ENCODE results near the gene GCNT1. TPM values are rescaled to one million over a fixed set of nuclear protein-coding genes. Genes with fewer than 3 reads are reported as not detected.

GCNT1 gene
- total RNA-seq, 1 experiment from 2014 or later, result 0.28 TPM

GRCh38 chr9:76454311-76454710 lies 4.7 kb upstream of the GCNT1 start:
- Histone ChIP-seq H3K4me3 (ENCODE audit: low read depth in 2 of 2, low read length in 2 of 2) (no peak overlapping the region), H3K36me3 (ENCODE audit: control insufficient read depth, insufficient read depth, low read length) (no peaks in the 10 kb centered on the region; the same call in 1 of the 2 replicates), H3K27ac (ENCODE audit: low read length) (no peak overlapping the region), H3K4me1 (ENCODE audit: control insufficient read depth, insufficient read depth, low read length) (no peaks in the 10 kb centered on the region), H3K27me3 (ENCODE audit: control insufficient read depth, insufficient read depth, low read length) (no peaks in the 10 kb centered on the region; the same call in 1 of the 2 replicates), H3K9me3 (ENCODE audit: control insufficient read depth, insufficient read depth, low read depth, low read length) (no peaks in the 10 kb centered on the region)
- BruUV-seq (replicated peaks), result no TSS peak
- TF ChIP-seq POLR2AphosphoS5 (IDR thresholded peaks at IDR 0.05; ENCODE audit: low read depth, low read length) (no peak), TCF7L2 (IDR thresholded peaks at IDR 0.05; ENCODE audit: low read depth, low read length) (no peak), SIN3A (IDR thresholded peaks at IDR 0.05; ENCODE audit: borderline replicate concordance, insufficient read depth, low read depth, low read length) (no peak)
- TF ChIP-seq, protein P1, sequence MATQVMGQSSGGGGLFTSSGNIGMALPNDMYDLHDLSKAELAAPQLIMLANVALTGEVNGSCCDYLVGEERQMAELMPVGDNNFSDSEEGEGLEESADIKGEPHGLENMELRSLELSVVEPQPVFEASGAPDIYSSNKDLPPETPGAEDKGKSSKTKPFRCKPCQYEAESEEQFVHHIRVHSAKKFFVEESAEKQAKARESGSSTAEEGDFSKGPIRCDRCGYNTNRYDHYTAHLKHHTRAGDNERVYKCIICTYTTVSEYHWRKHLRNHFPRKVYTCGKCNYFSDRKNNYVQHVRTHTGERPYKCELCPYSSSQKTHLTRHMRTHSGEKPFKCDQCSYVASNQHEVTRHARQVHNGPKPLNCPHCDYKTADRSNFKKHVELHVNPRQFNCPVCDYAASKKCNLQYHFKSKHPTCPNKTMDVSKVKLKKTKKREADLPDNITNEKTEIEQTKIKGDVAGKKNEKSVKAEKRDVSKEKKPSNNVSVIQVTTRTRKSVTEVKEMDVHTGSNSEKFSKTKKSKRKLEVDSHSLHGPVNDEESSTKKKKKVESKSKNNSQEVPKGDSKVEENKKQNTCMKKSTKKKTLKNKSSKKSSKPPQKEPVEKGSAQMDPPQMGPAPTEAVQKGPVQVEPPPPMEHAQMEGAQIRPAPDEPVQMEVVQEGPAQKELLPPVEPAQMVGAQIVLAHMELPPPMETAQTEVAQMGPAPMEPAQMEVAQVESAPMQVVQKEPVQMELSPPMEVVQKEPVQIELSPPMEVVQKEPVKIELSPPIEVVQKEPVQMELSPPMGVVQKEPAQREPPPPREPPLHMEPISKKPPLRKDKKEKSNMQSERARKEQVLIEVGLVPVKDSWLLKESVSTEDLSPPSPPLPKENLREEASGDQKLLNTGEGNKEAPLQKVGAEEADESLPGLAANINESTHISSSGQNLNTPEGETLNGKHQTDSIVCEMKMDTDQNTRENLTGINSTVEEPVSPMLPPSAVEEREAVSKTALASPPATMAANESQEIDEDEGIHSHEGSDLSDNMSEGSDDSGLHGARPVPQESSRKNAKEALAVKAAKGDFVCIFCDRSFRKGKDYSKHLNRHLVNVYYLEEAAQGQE (IDR thresholded peaks at IDR 0.05; ENCODE audit: insufficient read depth in 1 of 2, low read depth in 2 of 2, low read length in 1 of 2), result no peak
- TF ChIP-seq, protein P2, sequence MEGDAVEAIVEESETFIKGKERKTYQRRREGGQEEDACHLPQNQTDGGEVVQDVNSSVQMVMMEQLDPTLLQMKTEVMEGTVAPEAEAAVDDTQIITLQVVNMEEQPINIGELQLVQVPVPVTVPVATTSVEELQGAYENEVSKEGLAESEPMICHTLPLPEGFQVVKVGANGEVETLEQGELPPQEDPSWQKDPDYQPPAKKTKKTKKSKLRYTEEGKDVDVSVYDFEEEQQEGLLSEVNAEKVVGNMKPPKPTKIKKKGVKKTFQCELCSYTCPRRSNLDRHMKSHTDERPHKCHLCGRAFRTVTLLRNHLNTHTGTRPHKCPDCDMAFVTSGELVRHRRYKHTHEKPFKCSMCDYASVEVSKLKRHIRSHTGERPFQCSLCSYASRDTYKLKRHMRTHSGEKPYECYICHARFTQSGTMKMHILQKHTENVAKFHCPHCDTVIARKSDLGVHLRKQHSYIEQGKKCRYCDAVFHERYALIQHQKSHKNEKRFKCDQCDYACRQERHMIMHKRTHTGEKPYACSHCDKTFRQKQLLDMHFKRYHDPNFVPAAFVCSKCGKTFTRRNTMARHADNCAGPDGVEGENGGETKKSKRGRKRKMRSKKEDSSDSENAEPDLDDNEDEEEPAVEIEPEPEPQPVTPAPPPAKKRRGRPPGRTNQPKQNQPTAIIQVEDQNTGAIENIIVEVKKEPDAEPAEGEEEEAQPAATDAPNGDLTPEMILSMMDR (IDR thresholded peaks at IDR 0.05), result no peak
- intact Hi-C loops (cut with micrococcal nuclease; ENCODE audit: unreplicated experiment), result no loop called here
- ATAC-seq (no peak), DNase-seq (ENCODE audit: low read depth, low spot score) (no peak)
- in situ Hi-C loops (cut with HindIII; ENCODE audit: low pct_unique_long_range_greater_than_20kb, low sequenced_read_pairs), result no loop called here
- ChIA-PET CTCF (no interaction called here), POLR2A (no interaction called here)

DNA sequence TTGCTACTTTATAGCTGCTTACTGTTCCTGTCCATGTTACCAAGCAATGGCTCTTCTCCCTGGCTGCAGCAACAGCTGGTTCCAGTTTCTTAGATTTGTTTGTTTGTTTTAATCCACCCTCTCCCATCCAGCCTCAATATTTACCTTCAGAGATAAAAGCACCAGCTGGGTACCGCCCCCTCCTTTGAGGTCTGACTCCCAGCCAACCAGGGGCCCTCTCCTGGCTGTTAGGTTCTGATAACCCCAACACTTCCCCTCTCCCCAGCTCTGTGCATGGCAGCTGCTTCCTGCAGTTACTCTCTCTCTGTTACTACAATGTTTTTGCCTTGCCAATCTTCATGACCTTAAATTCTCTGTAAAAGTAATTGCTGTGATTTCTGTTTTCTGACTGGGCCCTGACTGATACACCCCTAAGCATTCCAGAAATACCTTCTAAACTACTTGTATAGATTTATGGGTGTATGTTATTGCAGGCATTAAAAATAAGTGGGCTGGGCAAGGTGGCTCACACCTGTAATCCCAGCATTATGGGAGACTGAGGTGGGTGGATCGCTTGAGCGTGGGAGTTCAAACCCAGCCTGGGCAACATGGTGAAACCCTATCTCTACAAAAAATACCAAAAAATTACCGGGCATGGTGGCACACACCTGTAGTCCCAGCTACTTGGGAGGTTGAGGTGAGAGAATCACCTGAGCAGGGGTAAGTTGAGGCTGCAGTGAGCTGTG lies 2.6 kb upstream of the GCNT1 start:
- intact Hi-C loops (cut with micrococcal nuclease; ENCODE audit: unreplicated experiment), result no loop called here
- POLR2A ChIA-PET, result no interaction called here

More for the DNA sequence above, 2.6 kb upstream of the GCNT1 start:
- H3K4me1 ChIP-seq (ENCODE audit: control insufficient read depth, insufficient read depth, low read length), result peaks cover 5% of the 10 kb centered on the region; the same call in 1 of the 2 replicates
- no TSS peak for BruUV-seq (replicated peaks)
- no peaks in the 10 kb centered on the region for H3K9me3 ChIP-seq (ENCODE audit: control insufficient read depth, insufficient read depth, low read depth, low read length)
- ATAC-seq (no peak), DNase-seq (ENCODE audit: low read depth, low spot score) (no peak)
- peaks cover 3% of the 10 kb centered on the region; the same call in 1 of the 2 replicates for H3K36me3 ChIP-seq (ENCODE audit: control insufficient read depth, insufficient read depth, low read length)
- CTCF ChIA-PET, result no interaction called here
- no peaks in the 10 kb centered on the region; the same call in 1 of the 2 replicates for H3K27me3 ChIP-seq (ENCODE audit: control insufficient read depth, insufficient read depth, low read length)
- no peak overlapping the region for H3K27ac ChIP-seq (ENCODE audit: low read length)
- in situ Hi-C loops (cut with HindIII; ENCODE audit: low pct_unique_long_range_greater_than_20kb, low sequenced_read_pairs), result no loop called here
- no peak overlapping the region for H3K4me3 ChIP-seq (ENCODE audit: low read depth in 2 of 2, low read length in 2 of 2)
- TF ChIP-seq TCF7L2 (IDR thresholded peaks at IDR 0.05; ENCODE audit: low read depth, low read length), result no peak

Measured in Panc1 (cell line).